Midbrain (tissue), 1 donor: ENCODE measurements around the gene TUBA1B.
"Not testable (repeated sequence)": the region's sequence is repeated elsewhere in the genome, so short reads cannot be mapped to it uniquely, and the experiment has no call there.

Experiments
- DNase-seq: peaks from one replicate; lab custom pipeline; 2025; lab: John Stamatoyannopoulos, UW

TUBA1B gene

GRCh38 chr12:49131051-49131893, at the start of gene TUBA1B:
TUBA1B (minus strand) TSS chr12:49131395; CDS start chr12:49131300, 95 bp downstream.
- DNase-seq, result peak; percentile 92

GRCh38 chr12:49174218-49174617, 43.0 kb upstream of the TUBA1B start:
- no peak for DNase-seq

GRCh38 chr12:49170924-49171323, 39.7 kb upstream of the TUBA1B start:
- no peak for DNase-seq

GRCh38 chr12:49165114-49165513, 33.9 kb upstream of the TUBA1B start:
- no peak for DNase-seq

GRCh38 chr12:49161901-49162300, 30.7 kb upstream of the TUBA1B start:
- not testable (repeated sequence) for DNase-seq

- no peak for DNase-seq
These were observed 30.0 kb upstream of the TUBA1B start for GRCh38 chr12:49161092-49161795.

GRCh38 chr12:49160399-49160798, 29.2 kb upstream of the TUBA1B start:
- DNase-seq, result no peak

- DNase-seq, result no peak
These were observed 23.0 kb upstream of the TUBA1B start for GRCh38 chr12:49154221-49154620.

- no peak for DNase-seq
These were observed 16.2 kb upstream of the TUBA1B start for GRCh38 chr12:49147384-49147783.

GRCh38 chr12:49146406-49146805, 15.2 kb upstream of the TUBA1B start:
- DNase-seq, result no peak

GRCh38 chr12:49144384-49144783, 13.2 kb upstream of the TUBA1B start:
- DNase-seq, result no peak

GRCh38 chr12:49138999-49139398, 7.8 kb upstream of the TUBA1B start:
- no peak for DNase-seq

- no peak for DNase-seq
These were observed 7.4 kb upstream of the TUBA1B start for GRCh38 chr12:49138587-49138986.

- DNase-seq, result no peak
These were observed 6.3 kb upstream of the TUBA1B start for GRCh38 chr12:49137476-49137875.

GRCh38 chr12:49136997-49137396, 5.8 kb upstream of the TUBA1B start:
- not testable (repeated sequence) for DNase-seq

- no peak for DNase-seq
These were observed 2.4 kb upstream of the TUBA1B start for GRCh38 chr12:49133590-49133989.

GRCh38 chr12:49133014-49133413, 1.8 kb upstream of the TUBA1B start:
- no peak for DNase-seq

GRCh38 chr12:49131894-49132461, 783 bp upstream of the TUBA1B start:
- peak; percentile 44 for DNase-seq

GRCh38 chr12:49130151-49131050, 794 bp downstream of the TUBA1B start:
- DNase-seq, result peak; percentile 93

GRCh38 chr12:49129332-49130150, 1.7 kb downstream of the TUBA1B start:
- no peak for DNase-seq

GRCh38 chr12:49127971-49128370, 3.2 kb downstream of the TUBA1B start:
- not testable (repeated sequence) for DNase-seq
